WTC11 (cell line): ENCODE measurements around the gene TIAM2. TPM values are rescaled to one million over a fixed set of nuclear protein-coding genes. Genes with fewer than 3 reads are reported as not detected.
A peak's percentile ranks its signal among the peaks of the same experiment; 100 is the strongest.
"Not testable (repeated sequence)": the region's sequence is repeated elsewhere in the genome, so short reads cannot be mapped to it uniquely, and the experiment has no call there.

Source experiments
- ATAC-seq: fragments of 200-7000 bp; cut with Tn5 transposase; 2 replicates; pipeline ENCODE4 v1.10.0; 2021; ENCODE audit warnings: mild to moderate bottlenecking, moderate library complexity
- CTCF ChIA-PET: fragments of 300-600 bp; sonication (Branson Sonifier 250); formaldehyde crosslinking; loops from one replicate; lab custom pipeline; 2021; ENCODE audit warnings: antibody characterized with exemption; lab: Charles Lee
- POLR2A ChIA-PET: fragments of 350-600 bp; sonication (Branson Sonifier 250); formaldehyde crosslinking; loops from one replicate; lab custom pipeline; 2021; ENCODE audit warnings: antibody characterized with exemption; lab: Charles Lee
- DNase-seq: peaks from one replicate; pipeline ENCODE4 v3.0.0; 2021; ENCODE audit warnings: low spot score
- H3K27ac Mint-ChIP-seq: 2 replicates; pipeline ENCODE4 v1.8.0; 2021; ENCODE audit warnings: mixed read lengths
- H3K27me3 Mint-ChIP-seq: 2 replicates; pipeline ENCODE4 v1.8.0; 2021; ENCODE audit warnings: low read depth, mild to moderate bottlenecking, moderate library complexity, mixed read lengths
- H3K36me3 Mint-ChIP-seq: 2 replicates; pipeline ENCODE4 v1.8.0; 2021; ENCODE audit warnings: mixed read lengths
- H3K4me1 Mint-ChIP-seq: 2 replicates; pipeline ENCODE4 v1.8.0; 2022; ENCODE audit warnings: mixed read lengths
- H3K4me3 Mint-ChIP-seq: 2 replicates; pipeline ENCODE4 v1.8.0; 2021; ENCODE audit warnings: mild to moderate bottlenecking, moderate library complexity, mixed read lengths
- H3K9me3 Mint-ChIP-seq: 2 replicates; pipeline ENCODE4 v1.8.0; 2021; ENCODE audit warnings: mixed read lengths
- ATF1 ChIP-seq: sonication (generic); formaldehyde crosslinking; IDR thresholded peaks from 2 replicates; pipeline ENCODE4 v1.8.1; 2023; ENCODE audit warnings: mild to moderate bottlenecking, moderate library complexity, missing genetic modification reagents
- CREB1 ChIP-seq: sonication (generic); formaldehyde crosslinking; IDR thresholded peaks from 2 replicates; pipeline ENCODE4 v1.8.0; 2023; ENCODE audit warnings: mild to moderate bottlenecking, missing genetic modification reagents
- ELF4 ChIP-seq: sonication (generic); formaldehyde crosslinking; IDR thresholded peaks from 2 replicates; pipeline ENCODE4 v1.8.1; 2022; ENCODE audit warnings: low read depth, mild to moderate bottlenecking, moderate library complexity, missing genetic modification reagents
- FOXJ3 ChIP-seq: sonication (generic); formaldehyde crosslinking; IDR thresholded peaks from 2 replicates; pipeline ENCODE4 v1.9.0; 2021; ENCODE audit warnings: missing genetic modification reagents, mild to moderate bottlenecking, borderline replicate concordance
- FOXP1 ChIP-seq: sonication (generic); formaldehyde crosslinking; IDR thresholded peaks from 2 replicates; pipeline ENCODE4 v1.8.0; 2022; ENCODE audit warnings: missing genetic modification reagents, mild to moderate bottlenecking, moderate library complexity, borderline replicate concordance
- FOXP4 ChIP-seq: sonication (generic); formaldehyde crosslinking; IDR thresholded peaks from 2 replicates; pipeline ENCODE4 v1.8.0; 2022; ENCODE audit warnings: mild to moderate bottlenecking, missing genetic modification reagents
- PRRX2 ChIP-seq: fragments of 250-450 bp; sonication (Bioruptor Pico); IDR thresholded peaks from 2 replicates; pipeline ENCODE4 v1.8.0; 2021; ENCODE audit warnings: mild to moderate bottlenecking
- SMAD3 ChIP-seq: sonication (generic); formaldehyde crosslinking; IDR thresholded peaks from 2 replicates; pipeline ENCODE4 v1.8.0; 2022; ENCODE audit warnings: missing genetic modification reagents, mild to moderate bottlenecking, borderline replicate concordance
- SP1 ChIP-seq: sonication (generic); formaldehyde crosslinking; conservative IDR thresholded peaks from 2 replicates; pipeline ENCODE4 v1.8.1; 2022; ENCODE audit warnings: missing genetic modification reagents
- ZBTB21 ChIP-seq: sonication (generic); formaldehyde crosslinking; IDR thresholded peaks from 2 replicates; pipeline ENCODE4 v1.8.1; 2023; ENCODE audit warnings: mild to moderate bottlenecking, missing genetic modification reagents, borderline replicate concordance
- ZNF219 ChIP-seq: sonication (generic); formaldehyde crosslinking; IDR thresholded peaks from 2 replicates; pipeline ENCODE4 v1.8.0; 2023; ENCODE audit warnings: missing genetic modification reagents, mild to moderate bottlenecking, borderline replicate concordance
- ZNF263 ChIP-seq: sonication (generic); formaldehyde crosslinking; IDR thresholded peaks from 2 replicates; pipeline ENCODE4 v1.8.1; 2022; ENCODE audit warnings: low read depth, mild to moderate bottlenecking, moderate library complexity, missing genetic modification reagents
- ZNF396 ChIP-seq: fragments of 250-450 bp; sonication (Bioruptor Pico); IDR thresholded peaks from 2 replicates; pipeline ENCODE4 v1.8.0; 2021; ENCODE audit warnings: mild to moderate bottlenecking, moderate library complexity, borderline replicate concordance
- total RNA-seq: library from RNA; stranded (reverse); gene quantifications from 3 replicates; pipeline ENCODE4 v1.2.3, GENCODE V29; 2021
- TF ChIP-seq, protein P1 (sequence below): fragments of 250-450 bp; sonication (Bioruptor Pico); IDR thresholded peaks from 2 replicates; pipeline ENCODE4 v1.9.0; 2021; ENCODE audit warnings: mild to moderate bottlenecking, borderline replicate concordance
- TF ChIP-seq, protein P2 (sequence below): fragments of 250-450 bp; sonication (Bioruptor Pico); IDR thresholded peaks from 2 replicates; pipeline ENCODE4 v1.9.0; 2021; ENCODE audit warnings: mild to moderate bottlenecking
- TF ChIP-seq, protein P3 (sequence below): sonication (generic); formaldehyde crosslinking; IDR thresholded peaks from 2 replicates; pipeline ENCODE4 v1.8.1; 2023; ENCODE audit warnings: mild to moderate bottlenecking, missing genetic modification reagents
- TF ChIP-seq, protein P4 (sequence below): fragments of 250-450 bp; sonication (Bioruptor Pico); conservative IDR thresholded peaks from 2 replicates; pipeline ENCODE4 v1.9.0; 2021; ENCODE audit warnings: mild to moderate bottlenecking
- TF ChIP-seq, protein P5 (sequence below): sonication (generic); formaldehyde crosslinking; IDR thresholded peaks from 2 replicates; pipeline ENCODE4 v1.8.1; 2022; ENCODE audit warnings: low read depth, mild to moderate bottlenecking, moderate library complexity, missing genetic modification reagents, borderline replicate concordance

The TIAM2 gene
- total RNA-seq, 1 experiment from 2014 or later, result 15.1 TPM

DNA sequence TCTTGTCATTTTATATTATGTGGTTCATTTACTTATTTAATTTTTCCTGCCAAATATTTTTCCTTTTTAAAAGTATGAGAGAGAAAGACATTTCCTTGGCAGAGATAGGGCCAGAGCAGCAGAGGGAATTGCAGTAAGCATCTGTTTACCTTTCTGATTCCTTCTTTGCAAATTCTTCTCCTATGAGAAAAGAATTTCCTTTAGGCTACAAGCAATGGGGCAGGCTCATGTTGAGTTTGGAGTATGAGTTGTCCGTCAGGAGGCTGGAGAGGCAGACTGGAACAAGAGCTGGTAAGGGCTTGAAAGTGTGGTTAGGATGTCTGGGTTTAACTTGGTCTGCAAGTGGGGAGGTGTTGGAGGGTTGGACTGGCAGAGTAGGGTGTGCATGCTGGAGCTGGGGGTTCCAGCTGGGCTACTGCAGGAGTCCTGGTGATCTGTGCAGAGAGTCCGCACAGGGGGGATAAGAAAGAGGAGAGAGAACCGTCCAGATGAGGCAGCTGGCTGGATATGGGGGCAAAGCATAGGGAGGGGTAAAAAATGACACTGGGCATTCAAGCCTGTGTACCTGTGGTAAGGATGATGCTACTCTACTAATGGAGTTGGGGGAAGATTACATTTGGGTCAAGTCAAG is 19.7 kb downstream of the TIAM2 start (continued):
- TF ChIP-seq, protein P1, sequence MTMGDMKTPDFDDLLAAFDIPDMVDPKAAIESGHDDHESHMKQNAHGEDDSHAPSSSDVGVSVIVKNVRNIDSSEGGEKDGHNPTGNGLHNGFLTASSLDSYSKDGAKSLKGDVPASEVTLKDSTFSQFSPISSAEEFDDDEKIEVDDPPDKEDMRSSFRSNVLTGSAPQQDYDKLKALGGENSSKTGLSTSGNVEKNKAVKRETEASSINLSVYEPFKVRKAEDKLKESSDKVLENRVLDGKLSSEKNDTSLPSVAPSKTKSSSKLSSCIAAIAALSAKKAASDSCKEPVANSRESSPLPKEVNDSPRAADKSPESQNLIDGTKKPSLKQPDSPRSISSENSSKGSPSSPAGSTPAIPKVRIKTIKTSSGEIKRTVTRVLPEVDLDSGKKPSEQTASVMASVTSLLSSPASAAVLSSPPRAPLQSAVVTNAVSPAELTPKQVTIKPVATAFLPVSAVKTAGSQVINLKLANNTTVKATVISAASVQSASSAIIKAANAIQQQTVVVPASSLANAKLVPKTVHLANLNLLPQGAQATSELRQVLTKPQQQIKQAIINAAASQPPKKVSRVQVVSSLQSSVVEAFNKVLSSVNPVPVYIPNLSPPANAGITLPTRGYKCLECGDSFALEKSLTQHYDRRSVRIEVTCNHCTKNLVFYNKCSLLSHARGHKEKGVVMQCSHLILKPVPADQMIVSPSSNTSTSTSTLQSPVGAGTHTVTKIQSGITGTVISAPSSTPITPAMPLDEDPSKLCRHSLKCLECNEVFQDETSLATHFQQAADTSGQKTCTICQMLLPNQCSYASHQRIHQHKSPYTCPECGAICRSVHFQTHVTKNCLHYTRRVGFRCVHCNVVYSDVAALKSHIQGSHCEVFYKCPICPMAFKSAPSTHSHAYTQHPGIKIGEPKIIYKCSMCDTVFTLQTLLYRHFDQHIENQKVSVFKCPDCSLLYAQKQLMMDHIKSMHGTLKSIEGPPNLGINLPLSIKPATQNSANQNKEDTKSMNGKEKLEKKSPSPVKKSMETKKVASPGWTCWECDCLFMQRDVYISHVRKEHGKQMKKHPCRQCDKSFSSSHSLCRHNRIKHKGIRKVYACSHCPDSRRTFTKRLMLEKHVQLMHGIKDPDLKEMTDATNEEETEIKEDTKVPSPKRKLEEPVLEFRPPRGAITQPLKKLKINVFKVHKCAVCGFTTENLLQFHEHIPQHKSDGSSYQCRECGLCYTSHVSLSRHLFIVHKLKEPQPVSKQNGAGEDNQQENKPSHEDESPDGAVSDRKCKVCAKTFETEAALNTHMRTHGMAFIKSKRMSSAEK (CRISPR knock-in tag), result no peak
- no peak for TF ChIP-seq CREB1 (CRISPR knock-in tag)
- TF ChIP-seq PRRX2 (CRISPR knock-in tag), result no peak
- no peak for TF ChIP-seq FOXJ3 (CRISPR knock-in tag)
- no peak for TF ChIP-seq ZNF219
- TF ChIP-seq, all 79 proteins: peak for 0

- H3K27me3 Mint-ChIP-seq, H3K27ac Mint-ChIP-seq, H3K4me3 Mint-ChIP-seq, H3K36me3 Mint-ChIP-seq, DNase-seq, H3K9me3 Mint-ChIP-seq, CTCF ChIA-PET, POLR2A ChIA-PET, ATAC-seq: not testable (repeated sequence)
- peaks cover 40% of the 10 kb centered on the region for H3K4me1 Mint-ChIP-seq
These were observed 23.3 kb downstream of the TIAM2 start for GRCh38 chr6:155018415-155018814.

DNA sequence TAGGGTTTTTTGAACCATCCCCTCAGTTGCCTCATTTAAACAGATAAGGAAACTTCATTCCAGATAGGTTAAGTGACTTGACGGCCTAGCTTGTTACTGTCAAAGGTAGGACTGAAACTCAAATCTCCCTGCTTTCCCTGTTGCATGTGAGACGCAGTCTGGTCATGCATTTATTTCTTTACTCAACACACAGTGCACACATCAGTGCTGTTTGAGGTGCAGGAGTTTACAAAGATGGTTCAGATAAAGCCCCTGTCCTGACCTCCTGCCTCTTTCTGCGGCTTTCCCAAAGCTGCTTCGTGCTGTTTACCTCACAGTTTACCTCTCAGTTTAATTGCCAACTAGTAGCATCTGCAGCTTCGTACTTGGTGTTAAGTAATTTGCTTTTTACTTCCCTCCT is 26.6 kb downstream of the TIAM2 start:
- no peak for ATAC-seq
- peak overlapping the region; percentile 71 for H3K27ac Mint-ChIP-seq
- H3K27me3 Mint-ChIP-seq, result no peaks in the 10 kb centered on the region
- peaks cover 2% of the 10 kb centered on the region; the same call in 1 of the 2 replicates for H3K36me3 Mint-ChIP-seq
- TF ChIP-seq, protein P2, sequence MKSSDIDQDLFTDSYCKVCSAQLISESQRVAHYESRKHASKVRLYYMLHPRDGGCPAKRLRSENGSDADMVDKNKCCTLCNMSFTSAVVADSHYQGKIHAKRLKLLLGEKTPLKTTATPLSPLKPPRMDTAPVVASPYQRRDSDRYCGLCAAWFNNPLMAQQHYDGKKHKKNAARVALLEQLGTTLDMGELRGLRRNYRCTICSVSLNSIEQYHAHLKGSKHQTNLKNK (CRISPR knock-in tag), result no peak
- TF ChIP-seq, all 79 proteins: peak for 0
- no peaks in the 10 kb centered on the region for H3K9me3 Mint-ChIP-seq
- CTCF ChIA-PET, result interaction anchor here (1.4 to 1.6 kb wide), 2 partner anchors 47 to 153 kb away, joined by 4 to 5 read pairs; no protein-coding TSS in a partner anchor
- no peak for DNase-seq
- peaks cover 41% of the 10 kb centered on the region for H3K4me1 Mint-ChIP-seq
- POLR2A ChIA-PET, result no interaction called here
- H3K4me3 Mint-ChIP-seq, result no peak overlapping the region

DNA sequence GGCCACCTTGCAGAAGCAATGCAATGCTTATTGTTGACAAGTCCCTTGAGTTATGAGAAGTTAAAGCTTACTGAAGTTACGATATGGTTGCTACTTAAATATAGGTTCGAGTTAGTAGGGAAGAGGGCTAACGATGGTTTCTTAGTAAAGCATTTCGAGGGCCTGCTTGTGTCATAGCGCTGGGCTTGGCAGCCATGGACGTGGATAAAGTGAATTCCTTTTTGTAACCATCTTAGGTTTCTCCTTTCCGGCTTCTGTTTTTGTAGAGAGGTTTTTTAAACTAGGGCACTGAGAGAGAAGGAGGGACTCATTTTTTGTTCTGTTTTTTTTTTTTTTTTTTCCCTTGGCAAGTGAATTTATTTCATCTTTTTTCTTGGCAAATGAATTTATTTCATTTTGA is 27.6 kb downstream of the TIAM2 start:
- ChIA-PET POLR2A (no interaction called here), CTCF (no interaction called here)
- H3K36me3 Mint-ChIP-seq, result peaks cover 3% of the 10 kb centered on the region; the same call in 1 of the 2 replicates
- peaks cover 35% of the 10 kb centered on the region for H3K4me1 Mint-ChIP-seq
- no peak for DNase-seq
- ATAC-seq, result no peak
- no peak overlapping the region for H3K4me3 Mint-ChIP-seq
- H3K27ac Mint-ChIP-seq, result peak overlapping the region; percentile 84
- H3K27me3 Mint-ChIP-seq, result no peaks in the 10 kb centered on the region
- no peaks in the 10 kb centered on the region for H3K9me3 Mint-ChIP-seq
- TF ChIP-seq, protein P3, sequence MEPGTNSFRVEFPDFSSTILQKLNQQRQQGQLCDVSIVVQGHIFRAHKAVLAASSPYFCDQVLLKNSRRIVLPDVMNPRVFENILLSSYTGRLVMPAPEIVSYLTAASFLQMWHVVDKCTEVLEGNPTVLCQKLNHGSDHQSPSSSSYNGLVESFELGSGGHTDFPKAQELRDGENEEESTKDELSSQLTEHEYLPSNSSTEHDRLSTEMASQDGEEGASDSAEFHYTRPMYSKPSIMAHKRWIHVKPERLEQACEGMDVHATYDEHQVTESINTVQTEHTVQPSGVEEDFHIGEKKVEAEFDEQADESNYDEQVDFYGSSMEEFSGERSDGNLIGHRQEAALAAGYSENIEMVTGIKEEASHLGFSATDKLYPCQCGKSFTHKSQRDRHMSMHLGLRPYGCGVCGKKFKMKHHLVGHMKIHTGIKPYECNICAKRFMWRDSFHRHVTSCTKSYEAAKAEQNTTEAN (CRISPR knock-in tag), result no peak
- TF ChIP-seq ATF1 (no peak), ZNF263 (CRISPR knock-in tag) (no peak), FOXP1 (CRISPR knock-in tag) (no peak), SMAD3 (CRISPR knock-in tag) (no peak), ELF4 (CRISPR knock-in tag) (no peak), ZNF396 (CRISPR knock-in tag) (no peak), ZBTB21 (no peak), FOXP4 (no peak), SP1 (no peak)
- TF ChIP-seq, protein P4, sequence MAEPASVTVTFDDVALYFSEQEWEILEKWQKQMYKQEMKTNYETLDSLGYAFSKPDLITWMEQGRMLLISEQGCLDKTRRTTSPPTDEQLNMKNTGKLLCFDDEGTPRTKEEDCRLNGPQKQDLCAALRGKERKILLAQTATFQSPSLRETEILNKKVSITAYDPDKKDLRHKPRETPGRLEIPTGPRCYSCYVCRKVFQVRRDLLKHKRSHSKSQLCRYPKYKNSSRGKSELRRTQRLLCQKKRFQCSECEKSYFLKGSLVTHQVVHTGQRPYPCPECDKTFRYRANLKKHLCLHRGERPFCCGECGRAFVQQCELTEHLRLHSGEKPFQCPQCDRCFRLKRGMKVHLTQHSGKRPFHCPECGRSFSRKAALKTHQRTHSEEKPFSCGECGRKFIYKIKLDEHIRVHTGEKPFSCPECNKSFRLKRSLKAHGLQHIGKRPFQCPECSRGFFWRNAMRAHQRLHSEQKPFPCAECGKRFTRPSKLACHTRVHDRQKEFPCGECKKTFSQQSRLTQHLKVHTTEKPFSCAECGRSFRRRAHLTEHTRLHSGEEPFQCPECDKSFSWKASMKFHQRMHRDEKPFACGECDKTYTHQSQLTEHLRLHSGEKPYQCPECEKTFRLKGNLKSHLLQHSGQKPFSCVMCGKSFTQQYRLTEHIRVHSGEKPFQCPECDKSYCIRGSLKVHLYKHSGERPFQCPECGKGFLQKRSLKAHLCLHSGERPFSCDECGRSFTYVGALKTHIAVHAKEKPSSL, result no peak
- TF ChIP-seq, protein P5, sequence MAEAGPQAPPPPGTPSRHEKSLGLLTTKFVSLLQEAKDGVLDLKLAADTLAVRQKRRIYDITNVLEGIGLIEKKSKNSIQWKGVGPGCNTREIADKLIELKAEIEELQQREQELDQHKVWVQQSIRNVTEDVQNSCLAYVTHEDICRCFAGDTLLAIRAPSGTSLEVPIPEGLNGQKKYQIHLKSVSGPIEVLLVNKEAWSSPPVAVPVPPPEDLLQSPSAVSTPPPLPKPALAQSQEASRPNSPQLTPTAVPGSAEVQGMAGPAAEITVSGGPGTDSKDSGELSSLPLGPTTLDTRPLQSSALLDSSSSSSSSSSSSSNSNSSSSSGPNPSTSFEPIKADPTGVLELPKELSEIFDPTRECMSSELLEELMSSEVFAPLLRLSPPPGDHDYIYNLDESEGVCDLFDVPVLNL, result no peak
